Endothelial cell of umbilical vein (primary cell): Measurements from ENCODE around the gene SH3BP5L. TPM values are rescaled to one million over a fixed set of nuclear protein-coding genes. Genes with fewer than 3 reads are reported as not detected.

Experiments used
- BruUV-seq: library from RNA; stranded (reverse); fragments of 400-500 nt; replicated peaks from 2 replicates; lab custom pipeline; 2021; lab: Mats Ljungman, UMichigan
- CTCF ChIA-PET: fragments of 300-600, 350-600 bp; sonication (Branson Sonifier 250); formaldehyde crosslinking; loops from one replicate; lab custom pipeline; 2021; ENCODE audit warnings: antibody characterized with exemption, inconsistent platforms; lab: Charles Lee
- POLR2A ChIA-PET: fragments of 300-600, 350-600 bp; sonication (Branson Sonifier 250); formaldehyde crosslinking; loops from one replicate; lab custom pipeline; 2021; ENCODE audit warnings: antibody characterized with exemption, inconsistent platforms; lab: Charles Lee
- DNase-seq: peaks from one replicate; pipeline ENCODE4 v3.0.0-alpha.2; 2011; ENCODE audit warnings: low read depth, low spot score
- FAIRE-seq: peaks from 2 replicates; lab custom pipeline; 2011; peaks lifted over from hg19 to GRCh38; lab: Jason Lieb, UNC
- H2AFZ ChIP-seq: 2 replicates; pipeline ENCODE4 v1.6.0; 2012; ENCODE audit warnings: low read depth, low read length, control low read depth, inconsistent platforms
- H3K27ac ChIP-seq: 2 replicates; pipeline ENCODE4 v1.5.1; 2011; ENCODE audit warnings: low read depth, mild to moderate bottlenecking, control low read depth, low read length, moderate library complexity; ENCODE audit not compliant: insufficient read depth
- H3K27me3 ChIP-seq, 2 experiments: 2 replicates each; pipeline versions ENCODE4 v1.6.0 to v1.6.1; 2011; ENCODE audit warnings: low read length in 2 of 2, mixed read lengths in 1 of 2; ENCODE audit not compliant: control insufficient read depth in 2 of 2, insufficient read depth in 2 of 2
- H3K36me3 ChIP-seq, 2 experiments: 2 replicates in 1 of 2; 3 replicates in 1 of 2; pipeline ENCODE4 v1.5.1; 2011; ENCODE audit warnings: low read length in 2 of 2, mild to moderate bottlenecking in 1 of 2, moderate library complexity in 1 of 2; ENCODE audit not compliant: control insufficient read depth in 2 of 2, insufficient read depth in 2 of 2; ENCODE audit errors: extremely low read depth in 1 of 2
- H3K4me1 ChIP-seq: 3 replicates; pipeline ENCODE4 v1.5.1; 2011; ENCODE audit warnings: mild to moderate bottlenecking, low read length; ENCODE audit not compliant: control insufficient read depth, insufficient read depth; ENCODE audit errors: extremely low read depth
- H3K4me2 ChIP-seq: 2 replicates; pipeline ENCODE4 v1.6.1; 2011; ENCODE audit warnings: low read length, control low read depth, mixed read lengths; ENCODE audit not compliant: insufficient read depth
- H3K4me3 ChIP-seq, 3 experiments: fragments of 200-600 bp in 1 of 3; sonication (generic), shearing (Covaris generic) in 1 of 3; replicated peaks in 1 of 3; 2 replicates each; pipeline ENCODE4 v1.5.1; 2011 to 2016; ENCODE audit warnings: control low read depth in 3 of 3, low read length in 3 of 3, mild to moderate bottlenecking in 2 of 3, inconsistent platforms in 1 of 3, low read depth in 1 of 3, moderate library complexity in 1 of 3; ENCODE audit not compliant: insufficient read depth in 1 of 3
- H3K79me2 ChIP-seq: 2 replicates; pipeline ENCODE4 v1.6.0; 2012; ENCODE audit warnings: low read length, inconsistent platforms; ENCODE audit not compliant: control insufficient read depth, insufficient read depth
- H3K9ac ChIP-seq: replicated peaks from 2 replicates; pipeline ENCODE3; 2011; ENCODE audit warnings: low read length, control low read depth; ENCODE audit not compliant: insufficient read depth; ENCODE audit errors: extremely low read depth
- H3K9me1 ChIP-seq: replicated peaks from 3 replicates; pipeline ENCODE4 v1.6.0; 2011; ENCODE audit warnings: mild to moderate bottlenecking, low read length; ENCODE audit not compliant: control insufficient read depth, insufficient read depth; ENCODE audit errors: extremely low read depth
- H3K9me3 ChIP-seq: replicated peaks from 2 replicates; pipeline ENCODE4 v1.5.1; 2012; ENCODE audit warnings: low read length, inconsistent platforms; ENCODE audit not compliant: control insufficient read depth, insufficient read depth
- H4K20me1 ChIP-seq: replicated peaks from 2 replicates; pipeline ENCODE3; 2011; ENCODE audit warnings: mild to moderate bottlenecking, low read length; ENCODE audit not compliant: control insufficient read depth, insufficient read depth; ENCODE audit errors: extremely low read depth
- EZH2 ChIP-seq: IDR thresholded peaks from 2 replicates; pipeline ENCODE4 v1.6.1; 2012; ENCODE audit warnings: borderline replicate concordance, low read depth, mild to moderate bottlenecking, moderate library complexity, low read length, inconsistent platforms; ENCODE audit not compliant: severe bottlenecking
- FOS ChIP-seq: IDR thresholded peaks from 2 replicates; pipeline ENCODE4 v1.6.1; 2011; ENCODE audit warnings: mild to moderate bottlenecking, low read length, moderate library complexity, borderline replicate concordance; ENCODE audit not compliant: insufficient read depth
- GATA2 ChIP-seq: IDR thresholded peaks from 2 replicates; pipeline ENCODE4 v1.7.0; 2011; ENCODE audit warnings: low read depth, mild to moderate bottlenecking, moderate library complexity, mixed read lengths, low read length; ENCODE audit not compliant: insufficient read length, insufficient read depth
- JUN ChIP-seq: IDR thresholded peaks from 2 replicates; pipeline ENCODE4 v1.6.1; 2011; ENCODE audit warnings: borderline replicate concordance, low read depth; ENCODE audit not compliant: insufficient read length, insufficient read depth
- MYC ChIP-seq: IDR thresholded peaks from one replicate; pipeline ENCODE4 v1.6.1; 2011; ENCODE audit warnings: mild to moderate bottlenecking, low read depth, low read length
- POLR2A ChIP-seq: IDR thresholded peaks from 2 replicates; pipeline ENCODE4 v1.6.1; 2012; ENCODE audit warnings: low read depth, mild to moderate bottlenecking, control low read depth, low read length
- POLR2AphosphoS5 ChIP-seq: IDR thresholded peaks from 2 replicates; pipeline ENCODE4 v1.6.1; 2012; ENCODE audit warnings: low read depth, mild to moderate bottlenecking, control low read depth, low read length, moderate library complexity; ENCODE audit not compliant: insufficient read depth
- dilution Hi-C: fragments of 300-500 bp; cut with MboI; formaldehyde crosslinking; loops from one replicate; pipeline ENCODE4 v1.15.0; 2019; ENCODE audit warnings: low sequenced_read_pairs; ENCODE audit not compliant: extremely low pct_ligation_motif_present
- intact Hi-C: fragments of 100-400 bp; cut with micrococcal nuclease; formaldehyde crosslinking; loops from one replicate; pipeline ENCODE4 v1.10.0; 2022
- polyA plus RNA-seq, 4 experiments: library from polyadenylated mRNA; depleted of rRNA in 3 of 4; stranded (reverse) in 3 of 4; unstranded in 1 of 4; fragments of >200 nt; gene quantifications; 2 replicates each; pipeline versions ENCODE4 v1.2.1 to v1.2.3, GENCODE V29; 2011 to 2012; ENCODE audit warnings: missing spikeins in 1 of 4
- total RNA-seq: library from RNA; stranded (reverse); gene quantifications from 2 replicates; pipeline ENCODE4 v1.2.3, GENCODE V29; 2021
- TF ChIP-seq, protein P1 (sequence below): IDR thresholded peaks from 2 replicates; pipeline ENCODE4 v1.6.1; 2011; ENCODE audit not compliant: insufficient read depth, insufficient read length
- TF ChIP-seq, protein P2 (sequence below), 2 donors: IDR thresholded peaks; 1 replicate in 1 of 2; 2 replicates in 1 of 2; pipeline ENCODE4 v1.5.1; 2011; ENCODE audit warnings: low read length in 2 of 2, mild to moderate bottlenecking in 2 of 2, moderate library complexity in 2 of 2, control low read depth in 1 of 2, inconsistent platforms in 1 of 2, low read depth in 1 of 2; ENCODE audit not compliant: insufficient read depth in 1 of 2; ENCODE audit errors: extremely low read depth in 1 of 2

Gene SH3BP5L
- total and polyA plus RNA-seq, 2 donors (not counting 3 experiments of a cell fraction or from before 2014, with no cell fraction given): 24.7 TPM

DNA sequence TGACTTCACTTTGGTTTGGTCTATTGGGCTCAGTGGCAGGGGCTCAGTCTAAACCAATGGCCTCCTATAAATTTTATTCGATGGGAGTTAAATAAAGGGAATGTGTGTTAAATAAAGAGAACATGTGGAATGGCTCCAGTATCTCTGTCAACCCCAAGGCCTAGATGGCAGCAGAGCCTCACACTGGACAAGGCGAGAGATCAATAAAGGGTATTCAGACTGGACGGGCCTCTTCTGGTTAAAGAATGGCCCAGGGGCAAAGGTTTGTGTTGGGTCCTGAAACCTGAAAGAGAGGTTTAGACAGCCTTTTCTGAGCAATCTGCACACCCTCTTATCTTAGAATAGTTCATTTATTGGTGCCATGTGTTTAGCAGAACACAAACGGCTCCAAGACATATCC, 34.7 kb downstream of the SH3BP5L start:
- Histone ChIP-seq H3K27me3 (no peaks in the 10 kb centered on the region), H3K9me3 (no peaks in the 10 kb centered on the region), H3K4me1 (no peaks in the 10 kb centered on the region), H3K36me3 (no peaks in the 10 kb centered on the region), H3K9me1 (no peaks in the 10 kb centered on the region), H3K4me2 (no peak overlapping the region), H3K27ac (no peak overlapping the region), H3K4me3 (no peak overlapping the region), H3K79me2 (no peaks in the 10 kb centered on the region), H4K20me1 (no peaks in the 10 kb centered on the region), H2AFZ (no peak overlapping the region), H3K9ac (no peak overlapping the region)
- intact Hi-C loops: no loop called here
- DNase-seq: no peak
- CTCF ChIA-PET: no interaction called here
- no peak for FAIRE-seq
- TF ChIP-seq EZH2 (no peak), POLR2A (no peak), JUN (no peak), MYC (no peak), FOS (no peak), GATA2 (no peak), POLR2AphosphoS5 (no peak)
- TF ChIP-seq, protein P1, sequence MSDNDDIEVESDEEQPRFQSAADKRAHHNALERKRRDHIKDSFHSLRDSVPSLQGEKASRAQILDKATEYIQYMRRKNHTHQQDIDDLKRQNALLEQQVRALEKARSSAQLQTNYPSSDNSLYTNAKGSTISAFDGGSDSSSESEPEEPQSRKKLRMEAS: no peak
- TF ChIP-seq, protein P2, sequence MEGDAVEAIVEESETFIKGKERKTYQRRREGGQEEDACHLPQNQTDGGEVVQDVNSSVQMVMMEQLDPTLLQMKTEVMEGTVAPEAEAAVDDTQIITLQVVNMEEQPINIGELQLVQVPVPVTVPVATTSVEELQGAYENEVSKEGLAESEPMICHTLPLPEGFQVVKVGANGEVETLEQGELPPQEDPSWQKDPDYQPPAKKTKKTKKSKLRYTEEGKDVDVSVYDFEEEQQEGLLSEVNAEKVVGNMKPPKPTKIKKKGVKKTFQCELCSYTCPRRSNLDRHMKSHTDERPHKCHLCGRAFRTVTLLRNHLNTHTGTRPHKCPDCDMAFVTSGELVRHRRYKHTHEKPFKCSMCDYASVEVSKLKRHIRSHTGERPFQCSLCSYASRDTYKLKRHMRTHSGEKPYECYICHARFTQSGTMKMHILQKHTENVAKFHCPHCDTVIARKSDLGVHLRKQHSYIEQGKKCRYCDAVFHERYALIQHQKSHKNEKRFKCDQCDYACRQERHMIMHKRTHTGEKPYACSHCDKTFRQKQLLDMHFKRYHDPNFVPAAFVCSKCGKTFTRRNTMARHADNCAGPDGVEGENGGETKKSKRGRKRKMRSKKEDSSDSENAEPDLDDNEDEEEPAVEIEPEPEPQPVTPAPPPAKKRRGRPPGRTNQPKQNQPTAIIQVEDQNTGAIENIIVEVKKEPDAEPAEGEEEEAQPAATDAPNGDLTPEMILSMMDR (IDR thresholded peaks at IDR 0.05; ENCODE audit: extremely low read depth in 1 of 2, insufficient read depth in 1 of 2, low read depth in 1 of 2, low read length in 2 of 2): no peak
- dilution Hi-C loops: no loop called here
- no TSS peak for BruUV-seq
- POLR2A ChIA-PET: no interaction called here
